ENCODE results near the gene TXNRD1.

DNA sequence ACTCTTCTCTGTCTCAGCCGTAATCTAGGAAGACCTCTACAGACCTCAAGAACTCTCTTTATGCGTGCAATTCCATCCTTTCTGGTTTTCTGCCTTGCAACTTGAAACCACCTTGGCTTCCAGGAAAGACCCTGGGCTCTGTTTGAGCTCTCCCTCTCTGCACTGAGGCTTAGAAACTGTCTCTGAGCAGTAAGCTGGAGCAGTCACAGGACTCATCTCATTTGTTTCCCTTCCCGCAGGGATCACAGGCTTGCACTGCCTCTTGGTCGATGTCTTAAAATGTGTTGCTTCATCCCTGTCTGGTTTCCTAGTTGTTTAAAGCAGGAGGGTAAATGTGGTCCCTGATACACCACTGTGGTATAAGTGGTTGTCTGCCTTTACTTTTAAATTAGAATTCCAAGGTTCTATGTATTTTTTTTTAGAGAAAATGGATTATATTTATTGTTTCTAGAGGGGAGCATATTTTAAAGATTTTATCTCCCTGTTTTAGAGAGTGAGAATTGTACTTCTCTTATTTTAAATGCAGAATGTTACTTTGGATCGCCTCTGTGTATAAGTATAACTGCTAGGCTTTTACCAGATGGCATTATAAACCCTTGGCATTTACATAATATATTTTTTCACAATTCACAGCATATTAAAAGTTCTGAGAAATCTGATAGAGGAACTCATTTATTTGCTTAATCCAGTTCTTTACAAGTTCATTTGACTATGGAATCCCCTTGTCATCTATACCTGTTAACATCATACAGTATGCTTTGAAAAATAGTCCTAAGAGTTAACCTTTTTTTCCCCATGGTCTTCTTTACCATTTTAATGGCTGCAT is 114.3 kb downstream of the TXNRD1 start:
- TF ChIP-seq, protein P1, sequence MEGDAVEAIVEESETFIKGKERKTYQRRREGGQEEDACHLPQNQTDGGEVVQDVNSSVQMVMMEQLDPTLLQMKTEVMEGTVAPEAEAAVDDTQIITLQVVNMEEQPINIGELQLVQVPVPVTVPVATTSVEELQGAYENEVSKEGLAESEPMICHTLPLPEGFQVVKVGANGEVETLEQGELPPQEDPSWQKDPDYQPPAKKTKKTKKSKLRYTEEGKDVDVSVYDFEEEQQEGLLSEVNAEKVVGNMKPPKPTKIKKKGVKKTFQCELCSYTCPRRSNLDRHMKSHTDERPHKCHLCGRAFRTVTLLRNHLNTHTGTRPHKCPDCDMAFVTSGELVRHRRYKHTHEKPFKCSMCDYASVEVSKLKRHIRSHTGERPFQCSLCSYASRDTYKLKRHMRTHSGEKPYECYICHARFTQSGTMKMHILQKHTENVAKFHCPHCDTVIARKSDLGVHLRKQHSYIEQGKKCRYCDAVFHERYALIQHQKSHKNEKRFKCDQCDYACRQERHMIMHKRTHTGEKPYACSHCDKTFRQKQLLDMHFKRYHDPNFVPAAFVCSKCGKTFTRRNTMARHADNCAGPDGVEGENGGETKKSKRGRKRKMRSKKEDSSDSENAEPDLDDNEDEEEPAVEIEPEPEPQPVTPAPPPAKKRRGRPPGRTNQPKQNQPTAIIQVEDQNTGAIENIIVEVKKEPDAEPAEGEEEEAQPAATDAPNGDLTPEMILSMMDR (IDR thresholded peaks at IDR 0.05), result no peak
- TF ChIP-seq POLR2A (IDR thresholded peaks at IDR 0.05), result no peak

All from body of pancreas (tissue), 4 donors.